Mucosa of stomach (tissue), 1 donor: ENCODE measurements around the gene TESK1.
"Not testable (repeated sequence)": the region's sequence is repeated elsewhere in the genome, so short reads cannot be mapped to it uniquely, and the experiment has no call there.

Experiments
- H3K27me3 ChIP-seq: one replicate; pipeline ENCODE4 v1.7.0; 2013; ENCODE audit warnings: mild to moderate bottlenecking, low read length; ENCODE audit not compliant: control insufficient read depth, insufficient read depth
- H3K36me3 ChIP-seq: one replicate; pipeline ENCODE4 v1.7.0; 2013; ENCODE audit warnings: low read length; ENCODE audit not compliant: control insufficient read depth, insufficient read depth
- H3K4me1 ChIP-seq: one replicate; pipeline ENCODE4 v1.7.0; 2013; ENCODE audit warnings: mild to moderate bottlenecking, low read length; ENCODE audit not compliant: control insufficient read depth, insufficient read depth
- H3K4me3 ChIP-seq: one replicate; pipeline ENCODE4 v1.7.0; 2013; ENCODE audit warnings: low read length
- H3K9ac ChIP-seq: one replicate; pipeline ENCODE4 v1.7.0; 2013; ENCODE audit warnings: mild to moderate bottlenecking, low read length, moderate library complexity
- H3K9me3 ChIP-seq: one replicate; pipeline ENCODE4 v1.7.0; 2013; ENCODE audit warnings: mild to moderate bottlenecking, low read length, moderate library complexity; ENCODE audit not compliant: control insufficient read depth
- donor health status: Pancreatic carcinoma.

Gene TESK1

GRCh38 chr9:35641478-35641877 lies 36.4 kb downstream of the TESK1 start:
- H3K27me3 ChIP-seq, H3K4me1 ChIP-seq, H3K9me3 ChIP-seq, H3K36me3 ChIP-seq, H3K4me3 ChIP-seq, H3K9ac ChIP-seq: not testable (repeated sequence)

- Histone ChIP-seq H3K9me3 (no peaks in the 10 kb centered on the region), H3K4me1 (peaks cover 5% of the 10 kb centered on the region), H3K9ac (no peak overlapping the region), H3K27me3 (no peaks in the 10 kb centered on the region), H3K4me3 (no peak overlapping the region), H3K36me3 (no peaks in the 10 kb centered on the region)
These were observed 38.0 kb downstream of the TESK1 start for GRCh38 chr9:35643046-35643445.

GRCh38 chr9:35645736-35646135 lies 40.7 kb downstream of the TESK1 start:
- H3K9me3 ChIP-seq, H3K27me3 ChIP-seq, H3K4me1 ChIP-seq, H3K36me3 ChIP-seq: not testable (repeated sequence)
- H3K9ac ChIP-seq = peak overlapping the region; percentile 70
- H3K4me3 ChIP-seq = peak overlapping the region; percentile 66

- no peaks in the 10 kb centered on the region for H3K27me3 ChIP-seq
- H3K9ac ChIP-seq = peak overlapping the region; percentile 70
- H3K4me1 ChIP-seq = peaks cover 9% of the 10 kb centered on the region
- H3K4me3 ChIP-seq = peak overlapping the region; percentile 66
- H3K36me3 ChIP-seq = no peaks in the 10 kb centered on the region
- H3K9me3 ChIP-seq = no peaks in the 10 kb centered on the region
These were observed 41.1 kb downstream of the TESK1 start for GRCh38 chr9:35646153-35646532.

- H3K36me3 ChIP-seq = no peaks in the 10 kb centered on the region
- H3K4me3 ChIP-seq = peak overlapping the region; percentile 66
- peaks cover 14% of the 10 kb centered on the region for H3K4me1 ChIP-seq
- peak overlapping the region; percentile 70 for H3K9ac ChIP-seq
- H3K9me3 ChIP-seq = no peaks in the 10 kb centered on the region
- H3K27me3 ChIP-seq = no peaks in the 10 kb centered on the region
These were observed 41.6 kb downstream of the TESK1 start for GRCh38 chr9:35646533-35647265.

GRCh38 chr9:35649431-35650340 lies 44.6 kb downstream of the TESK1 start:
- Histone ChIP-seq H3K9ac (peak overlapping the region; percentile 5), H3K27me3 (no peaks in the 10 kb centered on the region), H3K4me1 (peaks cover 23% of the 10 kb centered on the region), H3K4me3 (no peak overlapping the region), H3K36me3 (no peaks in the 10 kb centered on the region), H3K9me3 (no peaks in the 10 kb centered on the region)

- H3K4me3 ChIP-seq = no peak within 1 kb of the TSS
- no peaks in the 10 kb centered on the region for H3K9me3 ChIP-seq
- no peaks in the 10 kb centered on the region for H3K27me3 ChIP-seq
- H3K9ac ChIP-seq = peak within 1 kb of the TSS; percentile 42
- no peaks in the 10 kb centered on the region for H3K36me3 ChIP-seq
- peaks cover 23% of the 10 kb centered on the region for H3K4me1 ChIP-seq
These were observed 45.5 kb downstream of the TESK1 start, which contains the start of gene SIT1 for GRCh38 chr9:35650341-35651158. Gene SIT1, minus strand, starts transcription at chr9:35650931. Its CDS starts 78 bp downstream, at chr9:35650853.

GRCh38 chr9:35651956-35652828 lies 47.1 kb downstream of the TESK1 start:
- Histone ChIP-seq H3K9me3 (no peaks in the 10 kb centered on the region), H3K4me1 (peaks cover 21% of the 10 kb centered on the region), H3K27me3 (no peaks in the 10 kb centered on the region), H3K4me3 (no peak overlapping the region), H3K9ac (no peak overlapping the region), H3K36me3 (no peaks in the 10 kb centered on the region)

GRCh38 chr9:35652829-35653209 lies 47.8 kb downstream of the TESK1 start:
- Histone ChIP-seq H3K36me3 (no peaks in the 10 kb centered on the region), H3K9ac (no peak overlapping the region), H3K4me3 (no peak overlapping the region), H3K4me1 (peaks cover 22% of the 10 kb centered on the region), H3K9me3 (no peaks in the 10 kb centered on the region), H3K27me3 (no peaks in the 10 kb centered on the region)

GRCh38 chr9:35653611-35654010 lies 48.5 kb downstream of the TESK1 start:
- Histone ChIP-seq H3K27me3 (no peaks in the 10 kb centered on the region), H3K9me3 (no peaks in the 10 kb centered on the region), H3K9ac (no peak overlapping the region), H3K4me1 (peaks cover 22% of the 10 kb centered on the region), H3K36me3 (no peaks in the 10 kb centered on the region), H3K4me3 (no peak overlapping the region)

- no peak overlapping the region for H3K9ac ChIP-seq
- H3K27me3 ChIP-seq = no peaks in the 10 kb centered on the region
- H3K36me3 ChIP-seq = peaks cover 3% of the 10 kb centered on the region
- peaks cover 41% of the 10 kb centered on the region for H3K4me1 ChIP-seq
- no peak overlapping the region for H3K4me3 ChIP-seq
- H3K9me3 ChIP-seq = no peaks in the 10 kb centered on the region
These were observed 51.3 kb downstream of the TESK1 start for GRCh38 chr9:35656348-35656747.
